Measurements from ENCODE around the gene TNS3.
"Not testable (repeated sequence)": the region's sequence is repeated elsewhere in the genome, so short reads cannot be mapped to it uniquely, and the experiment has no call there.

Gene TNS3

DNA sequence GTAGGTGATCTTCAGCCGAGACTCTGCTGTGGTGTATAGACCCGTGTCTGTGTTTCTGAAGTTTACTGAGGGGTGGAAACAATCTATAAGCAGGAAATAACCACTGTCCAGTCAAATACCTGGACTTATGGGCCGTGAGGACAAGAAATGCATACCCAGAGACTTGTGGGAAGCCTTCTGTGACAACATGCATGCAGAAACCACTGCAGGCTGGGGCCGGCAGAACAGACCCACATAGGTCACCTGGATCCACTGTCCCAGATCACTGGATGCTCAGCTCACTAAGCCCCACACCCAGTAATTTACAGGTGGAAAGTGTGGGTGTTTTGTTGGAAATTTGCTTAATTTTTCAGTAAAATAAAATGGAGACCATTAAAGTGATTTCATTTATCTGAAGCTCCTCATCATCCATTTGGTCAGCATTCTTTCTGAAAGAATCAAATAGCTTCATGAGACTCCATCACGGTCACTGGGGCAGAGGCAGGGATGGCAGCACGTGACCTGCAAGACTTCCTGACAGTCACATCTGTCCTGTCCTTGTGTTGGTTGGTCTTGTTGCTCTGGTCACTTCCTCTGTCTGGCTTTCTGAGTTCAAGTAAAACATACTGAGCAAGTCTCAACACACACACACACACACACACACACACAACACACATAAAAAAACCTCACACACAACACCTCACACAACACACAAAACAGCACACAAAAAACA, 108.3 kb downstream of the TNS3 start:
- DNase-seq (ENCODE audit: low read depth, low spot score): no peak

DNA sequence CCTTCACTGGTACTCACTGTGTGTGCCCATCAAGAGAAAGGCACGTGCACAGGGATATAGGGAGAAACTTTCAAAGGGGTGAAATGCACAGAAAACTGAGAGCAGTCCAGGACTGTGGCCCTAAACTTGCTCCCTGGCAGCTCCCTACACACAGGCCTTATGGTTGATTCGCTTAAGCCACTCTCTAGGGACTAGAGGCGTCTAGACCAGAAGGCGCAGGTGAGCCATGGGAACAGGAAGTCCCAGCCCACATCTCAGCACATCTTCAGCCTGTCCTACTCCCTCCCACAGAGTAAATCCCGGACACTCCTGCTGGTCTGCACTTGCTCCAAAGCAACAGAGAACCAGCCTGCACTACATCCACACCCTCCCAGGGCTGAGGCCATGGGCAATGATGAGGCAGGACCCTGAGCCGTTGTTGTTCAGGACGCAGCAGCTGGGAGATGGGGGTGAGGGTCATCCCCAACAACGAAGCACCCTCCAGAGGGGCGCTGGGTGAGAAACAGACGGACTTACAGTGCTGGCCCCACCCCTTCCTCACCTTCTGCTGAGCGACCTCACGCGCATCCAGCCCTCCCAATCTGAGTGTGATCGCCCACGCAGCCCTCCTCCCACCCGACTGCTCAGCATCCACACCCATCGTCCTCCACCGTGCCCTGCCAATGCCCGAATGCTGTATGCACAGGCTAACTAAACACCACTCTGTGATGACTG, 109.3 kb downstream of the TNS3 start:
- DNase-seq (ENCODE audit: low read depth, low spot score): no peak

DNA sequence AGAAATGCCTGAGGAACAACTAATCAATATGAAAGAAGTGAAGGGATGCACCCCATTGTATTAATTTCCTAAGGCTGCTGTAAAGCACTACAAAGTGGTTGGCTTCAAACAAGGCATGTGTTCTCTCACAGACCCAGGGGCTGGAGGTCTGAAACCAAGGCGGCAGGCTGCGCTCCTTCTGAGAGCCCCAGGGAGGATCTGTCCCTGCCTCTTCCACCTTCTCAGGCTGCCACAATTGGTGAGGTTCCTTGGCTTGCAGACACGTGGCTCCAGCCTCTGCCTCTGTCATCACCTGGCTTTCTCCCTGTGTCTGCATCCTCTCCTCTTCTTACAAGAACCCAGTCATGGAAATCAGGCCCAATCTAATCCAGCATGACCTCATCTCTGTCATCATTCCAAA, 110.1 kb downstream of the TNS3 start:
- DNase-seq (ENCODE audit: low read depth, low spot score): no peak

DNA sequence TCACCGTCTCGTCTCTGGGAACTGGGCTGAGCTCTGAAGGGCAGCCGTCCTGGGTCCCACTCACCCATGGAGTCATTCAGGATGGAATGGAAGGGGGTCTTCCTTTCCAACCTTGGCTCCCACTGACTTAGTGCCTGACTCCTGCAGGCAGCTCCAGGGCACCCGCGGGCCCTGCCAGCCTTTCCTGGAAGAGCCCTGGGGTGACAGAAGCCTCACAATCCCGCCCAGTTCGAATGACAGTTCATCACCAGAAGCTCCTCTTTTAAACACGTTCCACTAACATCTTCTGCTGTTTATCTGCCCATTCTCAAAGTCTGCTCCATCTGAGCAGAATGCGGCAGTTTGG, 110.6 kb downstream of the TNS3 start:
- no peak for DNase-seq (ENCODE audit: low read depth, low spot score)

DNA sequence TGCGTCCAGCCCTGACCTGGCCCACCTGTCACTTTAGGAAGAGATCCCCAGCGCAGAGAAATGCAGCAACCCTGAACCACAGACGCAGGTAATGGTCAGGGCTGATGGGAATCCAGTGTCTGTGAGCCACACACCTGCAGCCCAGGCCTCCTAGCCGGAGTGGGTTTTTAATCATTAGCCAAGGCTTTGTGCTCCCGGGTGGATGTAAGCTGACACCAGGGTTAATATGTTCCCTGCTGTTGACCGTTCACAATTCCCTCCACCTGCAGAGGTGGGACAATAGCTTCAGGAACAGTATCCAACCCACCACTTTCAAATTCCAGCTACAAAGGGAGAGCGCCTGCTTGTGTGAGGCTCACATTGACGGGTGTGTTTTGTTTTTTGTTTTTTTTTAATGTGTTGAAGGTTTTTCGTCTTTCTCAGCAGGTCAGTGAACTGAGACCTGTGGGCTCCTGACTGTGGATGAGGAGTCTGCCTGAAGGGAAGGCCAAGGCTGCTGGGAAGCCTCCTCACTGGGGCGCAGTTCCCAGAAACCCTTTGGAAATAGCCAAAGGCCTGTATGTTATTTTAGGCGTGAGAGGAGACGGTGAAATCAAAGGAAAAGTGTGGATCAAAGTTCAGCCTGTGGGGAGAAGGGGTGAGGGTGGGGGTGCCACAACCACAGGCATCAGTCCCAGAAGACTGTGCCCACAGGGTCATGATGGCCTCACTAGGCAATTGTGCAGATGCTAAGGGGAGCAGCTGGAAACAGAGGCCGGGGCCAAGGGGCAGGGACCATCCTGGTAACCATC, 111.1 kb downstream of the TNS3 start:
- no peak for DNase-seq (ENCODE audit: low read depth, low spot score)

DNA sequence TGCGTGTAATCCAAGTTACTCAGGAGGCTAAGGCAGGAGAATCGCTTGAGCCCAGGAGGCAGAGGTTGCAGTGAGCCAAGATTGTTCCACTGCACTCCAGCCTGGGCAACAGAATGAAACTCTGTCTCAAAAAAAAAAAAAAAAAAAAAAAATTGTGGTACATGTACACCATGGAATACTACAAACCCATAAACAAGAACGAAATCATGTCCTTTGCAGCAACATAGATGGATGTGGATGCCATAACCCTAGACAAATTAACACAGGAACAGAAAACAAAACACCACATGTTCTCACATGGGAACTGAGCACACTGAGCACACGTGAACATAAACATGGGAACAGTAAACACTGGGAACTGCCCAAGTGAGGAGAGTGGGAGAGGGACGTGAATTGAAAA, 112.1 kb downstream of the TNS3 start:
- DNase-seq (ENCODE audit: low read depth, low spot score): not testable (repeated sequence)

DNA sequence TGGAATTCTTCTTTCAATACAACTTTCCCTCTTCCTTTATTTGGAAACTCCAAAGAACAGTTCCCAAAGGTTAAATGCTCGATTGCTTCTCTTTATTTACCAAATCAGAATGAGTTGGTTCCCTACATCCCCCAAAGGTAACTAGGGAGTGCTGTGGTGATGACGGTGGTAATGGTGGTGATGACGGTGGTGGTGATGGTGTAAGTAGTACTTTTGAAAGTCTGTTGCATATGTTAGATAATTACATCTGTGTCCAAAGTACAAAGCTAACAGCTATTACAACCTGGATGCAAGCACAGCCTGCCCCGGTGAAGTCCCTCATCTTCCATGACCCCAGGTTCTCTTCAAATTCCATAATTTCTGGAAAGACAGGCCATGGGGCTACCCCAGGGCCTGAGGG, 115.1 kb downstream of the TNS3 start:
- no peak for DNase-seq (ENCODE audit: low read depth, low spot score)

DNA sequence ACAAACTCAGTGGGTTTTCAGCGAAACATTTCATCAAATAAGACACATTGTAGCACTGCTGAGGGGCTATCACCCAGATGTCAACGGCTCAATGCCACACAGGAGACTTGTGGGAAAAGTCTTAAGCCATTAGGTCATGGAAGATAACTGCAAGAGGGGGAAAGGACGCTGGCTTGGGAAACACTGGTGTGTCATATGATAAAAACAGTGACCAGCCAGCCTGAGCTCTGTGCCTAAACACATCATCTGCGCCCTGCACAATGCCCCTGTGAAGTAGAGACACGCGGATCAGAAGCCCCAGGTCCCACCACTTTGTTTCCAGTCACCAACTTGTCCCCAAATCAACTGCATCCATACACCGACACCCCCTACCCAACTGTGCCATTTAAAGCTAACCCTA, 116.7 kb downstream of the TNS3 start:
- DNase-seq (ENCODE audit: low read depth, low spot score): no peak

DNA sequence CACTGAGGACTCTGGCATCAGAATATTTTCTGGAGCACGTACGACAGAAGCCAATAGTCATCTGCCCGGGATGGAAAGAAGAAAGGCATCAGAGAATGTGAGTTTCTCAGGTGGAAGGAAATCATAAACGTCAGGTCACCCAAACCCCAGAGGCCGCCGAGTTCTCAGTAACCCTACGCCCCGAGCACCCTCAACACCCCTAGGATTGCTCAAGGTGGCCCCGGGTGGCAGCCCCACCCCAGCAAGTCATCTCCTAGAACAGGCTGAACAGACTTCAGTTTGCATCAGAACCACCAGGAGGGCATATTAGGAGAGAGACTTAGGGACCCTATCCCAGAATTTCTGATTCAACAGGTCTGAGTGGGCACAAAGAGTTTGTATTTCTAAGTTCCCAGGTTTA, 117.6 kb downstream of the TNS3 start:
- no peak for DNase-seq (ENCODE audit: low read depth, low spot score)

DNA sequence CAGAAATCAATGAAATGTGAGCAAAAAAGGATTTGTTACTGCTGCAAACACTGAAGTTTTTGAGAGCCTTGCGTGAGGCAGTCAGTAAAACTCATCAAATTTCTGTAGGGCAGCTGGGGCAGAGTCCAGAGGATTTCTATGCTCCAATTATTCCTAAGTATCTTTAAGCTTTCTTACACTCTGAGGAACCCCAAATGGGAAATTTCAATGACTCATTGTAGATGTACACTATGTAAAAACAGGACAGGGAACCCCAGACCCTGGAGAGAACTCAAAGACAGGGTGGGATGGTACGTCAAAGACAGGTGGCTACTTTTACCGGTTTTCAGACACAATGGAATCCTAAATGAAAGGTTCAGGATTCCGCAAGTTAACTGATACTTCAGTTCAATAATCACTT, 120.2 kb downstream of the TNS3 start:
- no peak for DNase-seq (ENCODE audit: low read depth, low spot score)

DNA sequence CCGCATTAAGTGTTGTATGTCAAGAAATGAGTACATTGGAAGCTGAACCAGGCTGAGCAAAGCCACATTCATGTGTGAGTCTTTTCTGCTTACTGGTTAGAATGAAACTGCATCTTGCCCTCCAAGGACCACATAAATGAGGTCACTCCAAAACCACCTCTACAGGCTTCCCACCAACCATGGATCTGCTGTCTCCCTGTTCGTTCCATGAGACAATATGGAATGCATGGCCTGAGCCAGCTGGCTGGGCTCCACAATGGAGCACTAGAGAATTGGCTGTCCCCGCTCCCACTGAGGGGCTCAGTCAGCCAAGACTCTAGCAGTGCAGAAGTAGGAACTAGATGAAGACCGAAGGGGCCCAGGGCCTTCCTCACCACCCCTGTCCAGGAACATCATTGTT, 120.8 kb downstream of the TNS3 start:
- no peak for DNase-seq (ENCODE audit: low read depth, low spot score)

DNA sequence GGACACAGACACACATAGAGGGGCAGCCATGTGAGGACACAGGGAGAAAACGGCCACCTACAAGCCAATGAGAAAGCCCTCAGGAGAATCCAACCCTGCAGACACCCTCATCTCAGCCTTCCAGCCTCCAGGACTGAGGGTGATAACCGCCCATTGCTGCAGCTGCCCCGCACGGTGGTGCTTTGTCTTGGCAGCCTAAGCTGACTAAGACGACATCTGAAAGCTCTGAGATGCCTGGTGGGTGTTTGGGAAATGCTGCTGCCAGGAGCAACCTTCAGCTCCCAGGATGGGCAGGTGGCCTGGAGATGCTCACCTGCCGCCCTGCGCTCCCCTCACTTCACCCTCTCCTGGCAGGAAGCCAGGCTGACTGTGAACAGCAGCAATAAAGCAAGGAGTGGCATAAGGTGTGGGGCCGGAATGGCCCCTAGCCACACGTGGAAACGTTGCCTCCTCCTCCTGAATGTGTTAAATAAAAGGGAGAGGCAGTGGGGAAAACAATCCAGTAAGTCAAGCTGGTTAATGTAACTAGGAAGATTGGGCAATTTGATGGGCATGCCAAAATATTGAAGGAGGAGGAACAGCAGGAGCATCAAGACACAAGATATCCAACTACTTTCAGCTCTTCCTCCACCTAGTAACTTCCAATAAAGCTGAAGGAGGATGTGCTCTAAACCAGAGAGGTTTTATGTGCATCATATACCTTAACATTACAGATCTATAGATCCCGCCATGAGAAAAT, 121.5 kb downstream of the TNS3 start:
- DNase-seq (ENCODE audit: low read depth, low spot score): no peak

DNA sequence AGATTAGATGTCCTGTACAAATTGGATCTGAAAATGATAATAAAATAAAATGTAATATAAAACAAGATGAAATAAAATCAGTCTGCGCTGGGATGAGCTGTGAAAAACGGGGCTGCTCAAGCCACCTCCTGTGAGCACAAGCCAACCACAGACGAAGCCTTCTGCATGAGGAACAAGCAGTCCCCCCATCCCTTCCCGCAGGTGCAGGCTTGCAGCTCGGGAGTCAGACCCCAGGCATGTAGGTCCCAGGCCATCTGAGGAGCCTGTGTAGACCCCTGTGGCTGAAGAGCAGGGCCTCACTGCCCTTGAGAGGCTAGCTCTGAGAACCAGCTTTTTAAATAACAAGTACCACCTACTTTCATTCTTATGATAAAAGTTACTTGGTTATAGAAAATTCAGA, 123.4 kb downstream of the TNS3 start:
- DNase-seq (ENCODE audit: low read depth, low spot score): no peak

DNA sequence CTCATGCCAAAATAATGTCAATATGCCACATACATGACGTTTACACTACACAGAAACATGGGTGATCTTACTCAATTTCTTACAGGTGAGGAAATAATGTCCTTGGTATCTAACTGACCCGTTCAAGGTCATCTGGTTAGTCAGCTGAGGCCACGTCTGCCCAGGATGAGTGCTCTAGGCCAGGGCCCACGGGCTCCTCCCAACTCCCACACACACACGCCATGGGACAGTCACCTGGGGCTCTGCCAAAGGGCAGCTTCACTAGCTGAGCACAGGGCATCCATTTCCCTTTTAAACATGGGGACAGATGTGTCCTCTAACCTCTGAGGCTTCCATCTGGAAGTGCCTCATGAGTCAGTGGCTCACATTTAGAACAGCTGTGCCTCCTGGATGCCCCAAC, 123.9 kb downstream of the TNS3 start:
- DNase-seq (ENCODE audit: low read depth, low spot score): no peak

DNA sequence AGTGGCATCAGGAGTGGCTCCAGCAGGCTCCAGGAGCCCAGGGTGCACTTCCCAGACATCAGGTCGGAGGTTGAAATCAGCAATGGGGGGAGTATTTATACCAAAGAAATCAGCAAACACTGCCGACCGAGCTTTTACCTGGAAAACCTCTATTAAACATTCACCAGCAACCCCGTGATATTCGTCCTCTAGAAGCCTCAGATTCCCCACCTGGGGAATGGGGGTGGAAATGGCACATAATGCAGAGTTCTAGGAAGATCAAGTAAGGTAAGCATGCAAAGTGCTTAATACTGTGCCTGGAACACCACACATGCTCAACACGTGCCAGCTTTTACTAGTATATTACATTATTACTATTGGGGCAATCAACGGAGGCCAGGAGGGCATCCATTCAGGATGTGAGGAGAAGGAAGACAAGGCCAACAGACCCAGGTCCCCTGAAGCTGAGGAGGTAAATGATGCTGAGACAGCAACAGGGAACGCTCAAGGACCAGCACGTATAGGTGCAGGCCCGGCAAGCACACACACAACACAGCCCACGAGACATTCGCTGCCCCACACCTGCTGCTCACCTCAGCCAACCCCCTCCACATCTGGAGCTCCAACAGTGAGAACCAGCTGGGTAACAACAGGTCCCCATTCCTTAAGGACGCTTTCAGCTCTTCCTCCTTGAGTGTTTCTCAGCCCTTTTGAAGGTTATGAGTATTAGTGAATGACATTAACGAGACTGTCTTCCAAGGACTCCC, 125.5 kb downstream of the TNS3 start:
- no peak for DNase-seq (ENCODE audit: low read depth, low spot score)

DNA sequence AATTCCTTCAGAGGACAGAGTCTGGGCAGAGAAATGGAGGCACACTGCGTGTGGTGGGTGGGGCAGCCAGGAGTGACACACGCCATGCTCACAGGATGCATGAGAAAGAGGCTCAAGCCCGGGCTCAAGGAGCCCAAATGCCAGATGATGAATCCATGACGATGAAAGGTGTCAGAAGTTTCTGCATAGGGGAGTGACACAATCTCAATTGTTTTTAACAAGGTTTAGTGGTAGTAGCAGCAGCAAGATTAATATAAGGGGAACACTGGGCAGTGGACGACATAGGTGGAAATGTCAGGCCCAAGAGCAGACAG, 126.1 kb downstream of the TNS3 start:
- DNase-seq (ENCODE audit: low read depth, low spot score): no peak

DNA sequence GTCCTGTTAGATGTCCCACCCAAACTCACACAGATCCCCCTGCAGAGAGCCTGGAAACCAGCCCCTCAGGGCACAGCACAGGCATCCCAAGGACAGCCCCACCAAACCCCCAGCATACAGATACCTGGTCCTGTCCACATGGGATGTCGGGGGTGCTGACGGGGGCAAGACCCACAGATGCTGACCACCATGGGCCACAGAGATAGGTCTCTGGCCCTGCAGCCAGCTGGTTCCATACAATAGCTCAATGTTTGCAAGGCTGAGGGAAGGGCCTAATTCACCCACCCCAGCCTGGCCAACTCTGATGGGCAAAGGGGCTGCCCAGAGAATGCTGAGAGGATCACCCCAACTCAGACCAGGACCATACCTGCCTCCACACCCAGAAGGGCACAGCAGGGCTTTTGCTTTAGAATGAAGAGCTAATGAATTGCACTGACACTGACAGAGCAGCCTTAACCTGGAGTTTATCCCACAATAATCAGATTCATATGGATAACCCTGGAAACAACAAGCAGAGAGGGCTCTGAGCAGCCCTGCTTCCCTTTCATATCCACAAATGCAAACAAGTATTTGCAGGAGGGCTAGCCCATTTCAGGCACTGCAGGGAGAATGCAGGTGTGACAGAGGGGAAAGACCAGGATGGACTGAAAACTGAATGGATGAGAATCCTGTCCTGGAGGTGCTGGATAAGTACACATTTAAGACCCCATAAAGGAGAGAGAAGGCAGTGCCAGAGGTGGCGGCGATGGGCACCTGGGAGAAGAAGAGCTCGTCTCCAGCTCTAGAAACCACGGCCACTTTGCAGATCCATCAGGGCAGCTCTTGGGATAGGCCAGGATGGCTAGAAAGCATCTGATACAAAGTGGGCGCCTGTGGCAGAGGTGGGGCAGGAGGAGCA, 126.7 kb downstream of the TNS3 start:
- no peak for DNase-seq (ENCODE audit: low read depth, low spot score)

DNA sequence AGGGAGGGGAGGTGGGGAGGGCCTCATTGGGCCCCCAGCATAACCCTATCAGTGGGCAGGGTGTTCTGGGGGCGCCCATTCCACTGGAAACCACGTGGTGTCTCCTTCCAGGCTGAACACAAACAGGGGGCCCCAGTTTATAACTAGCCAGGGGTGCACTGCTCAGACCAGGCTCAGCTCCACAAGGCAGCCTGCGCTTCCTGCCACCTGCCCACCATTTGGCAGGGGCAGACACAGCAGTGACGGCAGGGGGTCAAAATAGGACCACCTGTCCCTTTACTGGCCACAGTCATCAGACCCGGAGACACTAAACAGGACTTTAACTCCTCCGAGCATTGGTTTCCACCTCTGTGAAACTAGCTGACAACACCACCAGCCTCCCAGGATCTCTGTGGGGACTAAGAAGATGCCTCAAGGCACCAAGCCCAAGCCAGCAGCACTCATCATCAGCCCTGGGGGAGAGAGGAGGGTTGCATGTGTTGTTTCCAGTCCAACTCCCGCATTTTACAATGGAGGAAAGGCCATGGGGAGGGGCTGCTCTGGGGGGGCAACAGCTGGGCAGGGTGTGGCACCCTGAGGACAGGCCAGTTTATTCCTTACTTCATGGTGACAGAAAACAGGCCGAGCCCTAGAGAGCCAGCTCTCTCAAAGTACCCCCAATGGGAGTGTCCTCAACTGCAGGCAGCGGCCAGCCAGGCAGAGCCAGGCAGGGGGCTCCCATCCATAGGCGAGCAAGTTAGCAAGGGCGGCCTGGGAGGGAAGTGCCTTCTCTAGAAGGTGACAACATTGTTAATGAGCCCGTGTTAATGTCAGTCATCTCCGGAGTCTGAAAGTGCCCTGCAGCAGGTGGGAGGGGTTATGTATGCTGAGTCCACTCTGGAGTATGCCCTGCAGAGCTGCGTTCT, 127.6 kb downstream of the TNS3 start:
- peak; percentile 87 for DNase-seq (ENCODE audit: low read depth, low spot score)

Data from ELF-1 (cell line).